HG02943 (cell line): ENCODE data around the gene LDB3.
"Not testable (repeated sequence)": the region's sequence is repeated elsewhere in the genome, so short reads cannot be mapped to it uniquely, and the experiment has no call there.

Experiments
- ATAC-seq: cut with Tn5 transposase; IDR thresholded peaks from one replicate; pipeline ENCODE4 v1.9.1; 2021; ENCODE audit warnings: mild to moderate bottlenecking, low read depth, moderate library complexity; ENCODE audit not compliant: unreplicated experiment

LDB3 gene

DNA sequence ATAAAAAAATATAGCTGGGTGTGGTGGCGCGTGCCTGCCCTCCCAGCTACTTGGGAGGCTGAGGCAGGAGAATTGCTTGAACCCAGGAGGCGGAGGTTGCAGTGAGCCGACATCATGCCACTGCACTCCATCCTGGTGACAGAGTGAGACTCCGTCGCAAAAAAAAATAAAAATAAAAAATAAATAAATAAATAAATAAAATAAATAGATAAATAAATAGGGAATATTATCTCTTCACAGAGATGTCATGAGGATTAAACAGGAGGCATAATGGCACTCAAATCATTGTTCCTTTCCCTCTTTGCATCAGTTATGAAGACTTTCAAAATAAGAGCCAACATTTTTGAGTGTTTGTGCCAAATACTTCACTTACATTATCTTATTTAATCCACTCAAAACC lies 56.1 kb downstream of the LDB3 start:
- no peak for ATAC-seq

DNA sequence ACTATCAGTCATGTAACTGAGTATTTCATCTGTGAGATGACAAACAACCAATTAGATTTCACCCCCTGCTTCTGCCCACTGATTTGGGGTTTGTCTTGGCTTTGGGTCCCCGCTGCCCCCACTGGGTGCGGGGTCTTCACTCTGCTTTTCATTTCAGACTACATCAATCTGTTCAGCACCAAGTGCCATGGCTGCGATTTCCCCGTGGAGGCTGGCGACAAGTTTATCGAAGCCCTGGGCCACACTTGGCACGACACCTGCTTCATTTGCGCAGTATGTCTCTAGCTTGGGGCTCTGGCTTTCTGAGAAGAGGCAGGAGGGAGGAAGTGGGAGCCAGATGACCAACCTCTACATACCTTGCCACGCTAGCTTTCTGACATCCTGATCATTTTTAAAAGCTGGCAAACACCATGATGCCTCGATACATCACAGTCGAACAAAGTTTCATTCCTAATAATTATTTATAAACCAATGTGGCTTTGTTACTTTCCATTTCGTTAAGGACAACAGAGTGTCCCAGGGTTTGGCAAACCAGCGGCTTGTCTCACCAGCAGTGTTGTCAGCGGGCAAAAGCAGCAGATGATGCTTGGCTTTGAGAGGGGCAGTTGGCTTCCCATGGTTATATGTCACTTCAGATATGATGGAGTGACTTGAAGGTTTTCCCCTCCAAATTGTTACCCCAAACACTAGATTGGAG lies 57.8 kb downstream of the LDB3 start:
- ATAC-seq = no peak

DNA sequence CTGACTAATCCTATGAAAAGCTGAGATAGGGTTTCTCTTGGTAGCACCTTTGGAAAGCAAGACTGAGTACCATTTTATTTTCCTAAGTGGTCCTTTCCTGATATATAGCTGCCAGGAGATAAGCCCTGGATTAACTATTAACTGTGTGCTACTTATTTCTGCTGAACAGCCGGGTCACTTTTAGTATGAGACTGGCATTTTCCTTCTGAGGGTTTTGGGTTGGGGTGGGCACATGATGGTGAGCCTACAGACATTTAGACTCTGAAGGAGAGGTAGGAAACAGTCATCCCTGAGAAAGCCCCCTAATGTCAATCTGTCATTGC lies 58.3 kb downstream of the LDB3 start:
- ATAC-seq = no peak

DNA sequence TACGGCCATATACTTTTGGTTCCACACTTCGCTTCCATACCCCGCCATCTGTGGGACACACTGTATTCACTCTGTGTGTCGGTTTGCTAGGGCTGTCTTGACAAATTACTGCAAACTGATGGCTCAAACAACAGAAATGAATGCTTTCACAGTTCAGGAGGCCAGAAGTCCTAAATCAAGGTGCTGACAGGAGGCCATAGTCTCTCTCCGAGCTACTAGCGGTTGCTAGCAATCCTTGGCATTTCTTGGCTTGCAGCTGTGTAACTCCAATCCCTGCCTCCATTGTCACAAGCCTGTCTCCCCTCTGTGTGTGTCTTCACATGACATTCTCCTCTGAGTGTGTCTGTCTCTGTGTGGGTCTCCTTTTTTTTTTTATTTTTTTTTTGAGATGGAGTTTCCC lies 59.2 kb downstream of the LDB3 start:
- ATAC-seq = no peak

DNA sequence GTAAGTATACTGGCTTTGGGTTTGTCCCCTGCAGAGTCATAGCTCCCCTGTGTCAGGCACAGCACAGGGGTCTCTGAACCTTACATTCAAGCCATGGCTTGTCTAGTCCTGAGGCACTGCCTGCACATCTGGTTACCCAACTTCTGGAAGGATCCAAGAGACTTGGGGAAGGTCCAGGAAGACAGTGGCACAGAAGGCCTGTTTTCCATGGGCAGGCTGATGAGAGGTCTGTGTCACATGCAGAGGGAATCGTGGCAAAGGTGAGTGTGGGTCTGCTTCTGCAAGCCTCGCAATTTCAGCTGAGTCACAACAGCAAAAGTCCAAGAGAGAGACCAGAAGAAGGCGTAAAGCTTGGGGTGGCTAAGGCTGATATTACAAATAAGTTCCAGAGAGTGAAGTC lies 59.7 kb downstream of the LDB3 start:
- ATAC-seq = no peak

DNA sequence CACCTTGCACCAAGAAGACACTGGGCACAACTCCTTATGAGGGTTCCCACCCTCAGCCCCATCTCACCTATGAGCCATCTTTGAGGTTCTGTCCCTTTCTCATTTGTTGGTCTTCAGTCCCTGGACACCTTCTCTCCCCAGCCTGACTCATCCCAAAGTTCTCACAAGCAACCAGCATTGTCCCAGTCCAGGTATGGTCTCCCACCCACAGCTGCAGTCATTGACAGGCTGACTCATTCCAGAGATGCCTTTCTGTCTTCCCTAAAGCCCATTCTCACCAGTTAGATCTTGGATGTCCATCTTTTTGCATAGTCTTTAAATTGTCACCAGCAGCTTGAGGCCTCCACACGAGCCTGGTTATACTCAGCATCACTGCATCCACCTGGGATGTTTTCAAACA lies 61.4 kb downstream of the LDB3 start:
- no peak for ATAC-seq

DNA sequence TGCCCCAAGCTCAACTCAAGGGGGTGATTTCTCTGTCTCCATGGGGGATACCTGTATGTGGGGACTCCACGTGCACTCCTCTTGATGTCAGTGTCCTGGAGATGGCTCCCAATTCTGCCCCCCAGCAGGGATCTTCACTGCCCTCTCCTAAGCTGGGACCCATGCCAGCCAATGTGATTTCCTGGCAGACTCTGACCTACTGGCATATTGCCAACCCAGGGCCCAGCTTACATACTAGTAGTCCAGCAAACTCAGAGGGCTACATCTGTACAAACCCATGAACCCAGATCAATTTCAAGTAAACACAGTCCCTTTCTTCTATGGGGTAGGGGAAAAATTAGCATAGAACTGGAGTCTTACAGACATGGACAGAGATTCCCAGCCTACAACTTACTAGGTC lies 61.9 kb downstream of the LDB3 start:
- ATAC-seq = no peak

DNA sequence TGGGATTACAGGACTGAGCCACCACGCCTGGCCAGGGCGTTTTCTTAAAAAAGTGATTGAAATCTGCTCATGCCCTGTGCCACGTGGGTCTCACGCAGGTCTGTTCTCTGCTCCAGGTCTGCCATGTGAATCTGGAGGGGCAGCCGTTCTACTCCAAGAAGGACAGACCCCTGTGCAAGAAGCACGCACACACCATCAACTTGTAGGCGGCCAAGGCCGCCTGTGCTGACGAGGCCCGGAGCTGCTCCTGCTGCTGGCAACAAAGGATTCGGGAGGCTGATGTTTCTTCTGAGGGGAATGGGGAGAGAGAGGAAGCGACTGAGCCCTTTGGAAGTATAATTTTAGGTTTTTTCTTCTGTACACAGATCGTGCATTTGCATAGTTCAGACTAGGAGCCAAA lies 64.5 kb downstream of the LDB3 start:
- ATAC-seq = no peak

DNA sequence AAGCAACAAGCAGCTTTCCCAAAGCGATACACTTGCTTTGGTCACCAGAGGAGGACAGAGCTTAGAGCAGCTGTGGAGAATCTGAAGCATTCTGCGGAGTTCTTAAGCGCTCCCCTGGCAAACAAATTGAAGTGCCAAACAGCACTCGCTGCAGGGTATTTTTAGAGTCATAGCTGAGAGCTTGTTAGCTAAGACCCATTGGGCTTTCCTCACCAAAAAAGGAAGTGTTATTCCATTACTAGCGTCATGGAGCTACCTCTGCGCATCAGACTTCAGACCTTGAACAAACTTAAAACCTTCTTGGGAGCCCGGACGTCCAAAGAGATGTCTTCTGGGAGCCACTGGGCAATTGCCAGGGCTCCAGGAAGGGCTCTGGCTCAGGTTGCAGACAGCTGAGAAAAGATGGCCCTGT lies 65.0 kb downstream of the LDB3 start:
- ATAC-seq = no peak

DNA sequence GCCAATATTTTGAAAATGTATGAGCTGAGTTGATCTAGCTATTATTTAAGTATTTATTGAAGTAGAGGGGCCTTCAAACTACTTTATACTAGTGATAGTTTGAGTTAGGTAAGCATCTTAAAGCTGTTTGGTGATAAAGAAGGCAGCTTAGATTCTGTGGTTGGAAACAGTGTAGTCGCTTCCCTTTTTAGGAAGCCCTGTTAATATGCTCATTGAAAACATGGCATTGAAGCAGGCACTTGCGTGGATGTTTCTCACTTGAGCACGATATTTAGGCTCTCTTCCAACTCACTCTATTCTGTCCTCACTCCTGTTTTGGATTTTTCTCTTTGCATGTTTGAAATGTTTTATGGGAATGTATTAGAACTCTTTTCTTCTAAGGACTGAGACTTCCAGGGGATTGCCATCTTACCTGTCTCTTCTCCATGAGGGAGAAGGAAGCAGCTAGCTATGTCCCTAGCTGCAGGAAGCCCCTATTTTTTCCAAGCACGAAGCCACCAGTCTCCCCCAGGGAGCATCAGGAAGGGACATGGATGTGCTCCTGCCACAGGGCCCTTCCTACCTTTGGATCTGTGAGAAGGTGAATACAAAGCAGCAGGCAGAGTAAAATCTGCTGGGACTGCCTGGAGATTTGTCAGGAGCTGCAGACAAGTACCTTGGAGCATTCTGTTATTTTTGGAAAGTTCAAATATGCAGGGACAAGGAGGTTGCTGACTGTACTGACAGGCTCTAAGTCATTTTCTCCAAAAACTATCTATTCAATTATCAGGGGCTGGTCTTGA lies 66.1 kb downstream of the LDB3 start:
- ATAC-seq = no peak

DNA sequence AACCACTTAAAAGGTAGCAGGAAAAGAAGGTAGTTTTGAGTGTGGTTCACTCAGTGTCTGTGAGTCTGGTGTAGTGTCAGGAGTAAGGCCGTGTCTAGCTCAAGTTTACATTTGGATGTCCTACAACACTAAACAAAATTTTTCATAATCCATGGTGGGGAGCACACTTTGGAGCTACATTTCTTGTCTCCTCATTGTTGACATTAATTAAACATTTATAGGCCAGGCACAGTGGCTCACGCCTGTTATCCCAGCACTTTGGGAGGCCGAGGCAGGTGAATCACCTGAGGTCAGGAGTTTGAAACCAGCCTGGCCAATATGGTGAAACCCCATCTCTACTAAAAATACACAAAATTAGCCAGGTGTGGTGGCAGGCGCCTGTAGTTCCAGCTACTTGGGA lies 67.0 kb downstream of the LDB3 start:
- ATAC-seq = not testable (repeated sequence)

DNA sequence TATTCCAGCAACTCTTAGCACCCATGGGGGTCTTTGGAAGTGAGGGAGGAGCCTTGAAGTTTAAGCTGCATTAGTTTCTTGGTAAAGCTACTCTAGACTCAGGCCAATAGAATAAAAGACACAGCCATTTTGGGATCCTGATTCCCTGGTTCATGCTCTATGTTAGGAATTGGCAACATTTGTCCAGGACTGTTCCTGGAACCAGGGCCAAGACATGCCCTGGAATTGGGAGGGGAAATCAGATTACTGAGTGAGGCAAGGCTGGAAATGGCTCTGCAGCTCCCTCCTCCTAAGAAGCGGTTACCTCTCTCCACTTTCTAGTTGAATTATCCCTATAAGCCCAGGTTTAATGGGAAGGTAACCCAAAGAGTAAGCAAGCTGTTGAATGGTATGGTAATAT lies 73.9 kb downstream of the LDB3 start:
- no peak for ATAC-seq

DNA sequence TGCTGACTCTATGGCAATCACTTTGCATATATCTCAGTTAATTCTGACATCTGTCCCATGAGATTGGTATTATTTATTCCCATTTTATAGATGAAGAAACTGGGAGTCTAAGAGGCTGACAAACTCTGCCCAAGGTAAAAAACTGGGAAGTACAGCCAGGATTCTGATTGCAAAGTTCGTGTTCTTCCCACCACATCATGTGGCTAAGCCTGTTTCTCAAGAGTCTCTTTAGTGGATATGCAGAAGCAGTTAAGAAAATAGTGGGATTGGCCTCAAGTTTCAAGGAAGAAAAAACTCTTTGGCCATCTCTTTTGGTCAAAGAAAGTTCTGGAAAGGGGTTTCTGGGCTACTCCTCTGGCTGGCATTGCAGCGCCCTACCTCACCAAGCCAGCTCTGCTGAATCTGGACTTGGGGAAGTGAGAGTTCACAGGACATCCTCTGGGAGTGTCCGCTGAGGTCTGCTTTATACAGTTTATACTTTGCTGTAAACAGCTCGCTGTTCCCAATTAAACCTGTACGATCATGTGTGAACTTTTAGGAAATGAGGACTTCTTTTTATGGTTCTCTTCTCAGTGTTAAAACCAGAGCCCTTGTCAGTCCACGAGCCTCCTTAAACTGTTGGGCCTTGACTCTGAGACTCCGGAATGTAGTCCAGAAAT lies 75.9 kb downstream of the LDB3 start:
- no peak for ATAC-seq

DNA sequence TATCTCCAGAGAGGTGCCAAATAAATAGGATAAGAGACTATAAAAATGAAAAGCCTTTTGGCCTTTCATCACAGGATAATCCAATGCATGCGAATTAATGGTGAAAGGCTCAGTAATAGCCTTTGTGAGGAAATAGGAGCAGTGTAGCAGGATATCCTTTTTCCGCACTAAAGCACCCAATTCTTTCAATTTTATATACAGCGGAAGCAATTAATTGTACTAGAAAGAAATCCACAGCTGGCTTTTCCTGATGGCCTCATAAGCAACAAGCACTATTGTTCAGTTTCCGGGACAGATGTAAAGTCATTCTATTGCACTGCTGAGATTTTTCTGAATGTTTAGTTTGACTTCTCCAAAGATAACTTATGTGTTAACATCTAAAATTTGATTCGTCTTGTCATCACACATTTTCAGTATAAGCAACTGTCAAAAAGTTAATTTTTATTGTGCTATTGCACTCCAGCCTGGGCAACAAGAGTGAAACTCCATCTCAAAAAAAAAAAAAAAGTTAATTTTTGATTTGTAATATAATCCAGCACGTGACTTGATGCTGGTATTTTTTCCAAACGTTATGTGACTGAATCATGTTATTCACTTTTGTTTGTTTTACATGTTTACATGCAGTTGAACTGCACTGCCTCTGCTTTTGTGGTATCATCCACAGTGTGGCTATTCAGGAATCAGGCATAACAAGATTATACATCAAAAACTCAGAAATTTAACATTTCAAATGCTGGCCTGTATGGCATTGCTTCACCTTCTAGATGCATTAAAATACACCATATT lies 79.7 kb downstream of the LDB3 start:
- ATAC-seq = no peak

DNA sequence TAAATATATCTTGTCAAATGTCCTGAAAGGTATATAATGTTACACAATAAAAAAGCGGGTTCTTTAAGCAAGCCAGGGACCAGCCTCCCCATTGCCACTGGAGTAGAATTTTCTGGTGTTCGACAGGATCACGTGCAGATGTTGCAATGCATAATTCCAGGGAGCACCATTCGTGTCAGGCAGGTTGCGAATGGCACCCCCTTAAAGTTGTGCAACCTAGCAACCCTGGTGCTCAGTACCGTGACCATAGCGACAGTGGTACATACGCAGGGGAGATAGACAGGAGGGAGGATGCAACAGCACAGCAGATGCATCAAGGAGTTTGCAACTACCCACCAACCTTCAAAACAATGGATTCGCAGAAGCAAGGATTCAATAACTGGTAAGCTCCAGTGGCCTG lies 81.5 kb downstream of the LDB3 start:
- ATAC-seq = no peak

DNA sequence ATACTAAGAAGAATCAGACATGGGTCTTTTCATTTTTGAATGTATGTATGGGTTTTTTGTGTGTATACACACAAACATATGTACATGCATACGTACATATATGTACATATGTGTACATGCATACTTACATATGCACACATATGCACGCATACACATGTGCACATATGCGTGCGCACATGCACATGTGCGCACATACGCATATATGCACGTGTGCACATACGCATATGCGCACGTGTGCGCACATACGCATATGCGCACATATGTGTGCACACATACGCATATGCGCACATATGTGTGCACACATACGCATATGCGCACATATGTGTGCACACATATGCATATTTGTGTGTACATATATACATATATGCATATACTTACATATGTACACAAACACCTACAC lies 83.2 kb downstream of the LDB3 start:
- no peak for ATAC-seq

DNA sequence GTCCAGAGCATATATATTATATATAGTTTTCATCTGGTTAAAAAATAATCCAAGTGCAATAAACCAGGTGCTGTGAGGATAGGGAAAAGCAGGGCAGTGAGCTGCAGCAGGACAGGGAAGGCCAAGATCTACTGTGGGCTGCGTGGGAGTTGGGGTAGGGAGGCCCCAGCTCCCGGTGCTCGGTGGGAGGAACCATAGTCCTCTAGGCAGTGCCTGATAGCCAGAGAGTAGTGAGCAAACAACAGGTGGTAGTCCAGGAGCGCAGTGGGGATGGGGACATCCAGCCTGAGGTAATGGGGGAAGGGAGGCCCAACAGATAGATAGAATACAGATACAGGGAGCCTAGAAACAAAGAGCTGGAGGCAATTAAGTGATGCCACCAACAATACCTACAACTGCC lies 84.0 kb downstream of the LDB3 start:
- ATAC-seq = no peak

DNA sequence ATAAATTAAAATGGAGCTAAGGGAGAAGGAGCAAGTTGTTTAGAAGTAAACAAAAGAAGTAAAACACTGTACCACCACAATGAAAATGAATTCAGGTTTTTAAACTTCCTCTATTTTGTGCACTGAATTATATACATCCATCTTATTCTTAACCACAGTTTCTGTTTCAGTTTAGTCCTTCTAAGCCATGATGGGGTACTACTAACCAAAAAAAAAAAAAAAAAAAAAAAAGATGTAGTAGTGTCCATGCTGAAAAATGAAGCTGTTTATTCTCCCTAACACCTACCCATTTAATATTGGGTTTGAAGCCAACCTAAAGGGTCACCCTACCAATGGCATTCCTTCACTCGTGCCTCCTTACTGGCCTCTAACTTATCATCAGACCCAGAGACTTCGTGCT lies 84.7 kb downstream of the LDB3 start:
- ATAC-seq = no peak

DNA sequence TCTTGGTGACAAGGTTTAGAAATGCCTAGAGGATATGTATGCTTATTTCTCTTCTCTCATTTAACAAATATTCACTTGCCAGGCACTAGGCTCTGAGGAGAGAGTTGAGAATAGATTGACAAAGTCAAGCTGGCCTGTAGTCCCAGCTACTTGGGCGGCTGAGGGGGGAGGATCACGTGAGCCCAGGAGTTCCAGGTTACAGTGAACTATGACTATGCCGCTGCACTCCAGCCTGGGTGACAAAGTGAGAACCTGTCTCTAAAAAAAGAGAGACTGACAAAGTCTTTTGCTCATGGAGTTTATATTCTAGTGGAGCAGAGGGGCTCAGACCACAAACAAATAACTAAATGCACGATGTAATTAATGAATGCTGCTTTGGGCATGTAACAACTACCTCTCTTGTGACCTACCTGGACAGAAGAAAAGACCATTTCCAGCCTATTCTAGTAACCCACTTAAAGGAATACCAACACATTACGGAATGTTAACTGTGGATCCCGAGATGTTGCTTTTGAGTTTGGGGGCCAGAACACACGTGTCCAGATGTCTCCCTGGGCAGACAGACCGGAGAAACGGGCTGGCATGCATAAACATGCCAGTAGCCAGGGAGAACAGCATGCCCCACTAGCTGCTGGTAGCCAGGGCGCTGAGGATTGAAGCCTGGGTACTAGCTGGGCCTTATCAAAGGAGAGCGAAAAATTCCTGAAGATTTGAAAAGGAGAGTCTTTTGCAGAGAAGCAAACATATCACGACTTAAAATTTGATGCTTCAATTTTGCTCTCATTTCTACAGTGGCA lies 85.5 kb downstream of the LDB3 start:
- ATAC-seq = no peak

DNA sequence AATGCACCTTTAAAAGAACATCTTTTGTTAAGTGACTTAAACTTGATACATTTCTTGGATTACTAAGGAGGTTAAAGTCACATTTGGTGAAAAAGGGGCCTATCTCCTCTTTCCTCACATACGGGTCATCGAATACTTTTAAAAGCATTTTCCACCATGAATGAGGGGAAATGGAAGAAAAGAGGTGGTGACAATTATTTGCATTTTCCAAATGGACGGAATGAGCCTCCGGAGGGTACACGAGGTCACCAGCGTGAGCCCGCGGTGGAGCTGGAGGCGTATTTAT lies 87.1 kb downstream of the LDB3 start:
- no peak for ATAC-seq
